H1 (cell line): ENCODE data around the gene DAP. TPM values are rescaled to one million over a fixed set of nuclear protein-coding genes. Genes with fewer than 3 reads are reported as not detected.

Experiments
- CTCF ChIA-PET: fragments of 300-600 bp; sonication (Branson Sonifier 250); formaldehyde crosslinking; loops from one replicate; lab custom pipeline; 2021; ENCODE audit not compliant: partially characterized antibody; lab: Charles Lee
- POLR2A ChIA-PET: fragments of 300-600 bp; sonication (Branson Sonifier 250); formaldehyde crosslinking; loops from one replicate; lab custom pipeline; 2021; ENCODE audit warnings: inconsistent platforms; ENCODE audit not compliant: partially characterized antibody; lab: Charles Lee
- DNase-seq, 2 experiments: peaks; one replicate each; pipeline versions ENCODE4 v3.0.0 to v3.0.0-alpha.2; 2010 to 2022; ENCODE audit warnings: low spot score in 2 of 2, low read depth in 1 of 2, mixed read lengths in 1 of 2
- FAIRE-seq: peaks from 2 replicates; lab custom pipeline; 2011; peaks lifted over from hg19 to GRCh38; lab: Jason Lieb, UNC
- H2AFZ ChIP-seq: 2 replicates; pipeline ENCODE4 v1.8.1; 2012; ENCODE audit warnings: low read length, inconsistent platforms
- H2AK5ac ChIP-seq: 2 replicates; pipeline ENCODE4 v1.6.1; 2013; ENCODE audit warnings: low read depth, low read length
- H2BK120ac ChIP-seq: replicated peaks from 2 replicates; pipeline ENCODE3; 2013; ENCODE audit warnings: low read depth, low read length, inconsistent platforms
- H2BK12ac ChIP-seq: 2 replicates; pipeline ENCODE4 v1.6.1; 2013; ENCODE audit warnings: low read depth, low read length
- H2BK15ac ChIP-seq: 2 replicates; pipeline ENCODE4 v1.6.1; 2013; ENCODE audit warnings: low read length
- H2BK20ac ChIP-seq: 2 replicates; pipeline ENCODE4 v1.6.1; 2013; ENCODE audit warnings: low read length
- H2BK5ac ChIP-seq: 2 replicates; pipeline ENCODE4 v1.6.1; 2013; ENCODE audit warnings: low read depth, low read length
- H3K14ac ChIP-seq: 2 replicates; pipeline ENCODE4 v1.6.1; 2013; ENCODE audit warnings: inconsistent platforms; ENCODE audit not compliant: insufficient read length
- H3K18ac ChIP-seq: 2 replicates; pipeline ENCODE4 v1.6.1; 2013; ENCODE audit warnings: low read length; ENCODE audit errors: extremely low read depth
- H3K23ac ChIP-seq: 2 replicates; pipeline ENCODE4 v1.6.1; 2013; ENCODE audit warnings: inconsistent platforms; ENCODE audit not compliant: insufficient read length
- H3K23me2 ChIP-seq: 2 replicates; pipeline ENCODE4 v1.6.1; 2013; ENCODE audit warnings: low read depth, low read length
- H3K27ac ChIP-seq: 2 replicates; pipeline ENCODE4 v1.6.1; 2011; ENCODE audit warnings: low read depth, low read length, inconsistent platforms
- H3K27me3 ChIP-seq, 4 experiments: replicated peaks in 1 of 4; 1 replicate in 1 of 4; 2 replicates in 3 of 4; pipeline versions ENCODE4 v1.6.1 to v1.8.1; 2011 to 2013; ENCODE audit warnings: low read length in 3 of 4, mild to moderate bottlenecking in 3 of 4, inconsistent platforms in 2 of 4, mixed read lengths in 2 of 4, moderate library complexity in 1 of 4; ENCODE audit not compliant: control insufficient read depth in 3 of 4, insufficient read depth in 3 of 4; ENCODE audit errors: extremely low read depth in 1 of 4
- H3K36me3 ChIP-seq, 4 experiments: 2 replicates each; pipeline versions ENCODE4 v1.6.1 to v1.8.1; 2011 to 2013; ENCODE audit warnings: mild to moderate bottlenecking in 4 of 4, low read length in 3 of 4, moderate library complexity in 2 of 4, control low read depth in 1 of 4, inconsistent platforms in 1 of 4; ENCODE audit not compliant: insufficient read depth in 4 of 4, control insufficient read depth in 2 of 4
- H3K4ac ChIP-seq: replicated peaks from 2 replicates; pipeline ENCODE3; 2013; ENCODE audit warnings: low read length, low read depth, mixed read lengths, inconsistent platforms; ENCODE audit not compliant: insufficient read length
- H3K4me1 ChIP-seq, 4 experiments: replicated peaks in 1 of 4; 1 replicate in 1 of 4; 2 replicates in 3 of 4; pipeline versions ENCODE4 v1.6.1 to v1.8.1; 2011 to 2013; ENCODE audit warnings: low read length in 3 of 4, inconsistent platforms in 2 of 4, mixed read lengths in 1 of 4; ENCODE audit not compliant: insufficient read depth in 4 of 4, control insufficient read depth in 3 of 4
- H3K4me2 ChIP-seq, 2 experiments: 2 replicates each; pipeline versions ENCODE4 v1.6.1 to v1.8.1; 2011 to 2013; ENCODE audit warnings: low read depth in 2 of 2, low read length in 2 of 2, control low read depth in 1 of 2, inconsistent platforms in 1 of 2, mild to moderate bottlenecking in 1 of 2; ENCODE audit not compliant: insufficient read depth in 1 of 2
- H3K4me3 ChIP-seq, 4 experiments: fragments of 200-600, 300-600 bp in 1 of 4; sonication (generic), shearing (Covaris generic), sonication (Bioruptor Twin) in 1 of 4; 2 replicates each; pipeline versions ENCODE4 v1.5.1 to v1.8.1; 2011 to 2016; ENCODE audit warnings: low read length in 4 of 4, low read depth in 3 of 4, control low read depth in 2 of 4, inconsistent platforms in 2 of 4, mild to moderate bottlenecking in 2 of 4, mixed read lengths in 1 of 4, moderate library complexity in 1 of 4; ENCODE audit not compliant: insufficient read depth in 2 of 4; ENCODE audit errors: extremely low read depth in 1 of 4
- H3K56ac ChIP-seq: replicated peaks from 2 replicates; pipeline ENCODE3; 2013; ENCODE audit warnings: low read depth, mild to moderate bottlenecking, mixed read lengths, low read length, inconsistent platforms; ENCODE audit not compliant: insufficient read length
- H3K79me1 ChIP-seq: 2 replicates; pipeline ENCODE4 v1.6.1; 2013; ENCODE audit warnings: low read depth, low read length, control low read depth
- H3K79me2 ChIP-seq, 2 experiments: 2 replicates each; pipeline versions ENCODE4 v1.6.1 to v1.8.1; 2012 to 2013; ENCODE audit warnings: low read length in 2 of 2, mild to moderate bottlenecking in 2 of 2, inconsistent platforms in 1 of 2; ENCODE audit not compliant: insufficient read depth in 2 of 2, control insufficient read depth in 1 of 2
- H3K9ac ChIP-seq, 4 experiments: replicated peaks in 1 of 4; 1 replicate in 1 of 4; 2 replicates in 3 of 4; pipeline versions ENCODE4 v1.6.1 to v1.8.1; 2011 to 2013; ENCODE audit warnings: low read depth in 3 of 4, low read length in 3 of 4, control low read depth in 2 of 4, mild to moderate bottlenecking in 2 of 4, moderate library complexity in 2 of 4, inconsistent platforms in 1 of 4; ENCODE audit errors: extremely low read depth in 1 of 4
- H3K9me3 ChIP-seq, 2 experiments: 2 replicates each; pipeline versions ENCODE4 v1.6.1 to v1.8.1; 2012 to 2013; ENCODE audit warnings: mild to moderate bottlenecking in 2 of 2, moderate library complexity in 2 of 2, control low read depth in 1 of 2, inconsistent platforms in 1 of 2, low read depth in 1 of 2, low read length in 1 of 2, mixed read lengths in 1 of 2; ENCODE audit not compliant: insufficient read depth in 2 of 2
- H4K20me1 ChIP-seq, 2 experiments: replicated peaks in 1 of 2; 2 replicates each; pipeline versions ENCODE3 to v1.8.1; 2011 to 2013; ENCODE audit warnings: inconsistent platforms in 2 of 2, low read length in 2 of 2, mild to moderate bottlenecking in 1 of 2; ENCODE audit not compliant: insufficient read depth in 2 of 2, control insufficient read depth in 1 of 2
- H4K5ac ChIP-seq: 2 replicates; pipeline ENCODE4 v1.6.1; 2013; ENCODE audit warnings: low read length, low read depth, mixed read lengths, inconsistent platforms; ENCODE audit not compliant: insufficient read length
- H4K8ac ChIP-seq: 2 replicates; pipeline ENCODE4 v1.8.0; 2013; ENCODE audit warnings: mild to moderate bottlenecking, moderate library complexity, low read length, inconsistent platforms; ENCODE audit not compliant: insufficient read depth; ENCODE audit errors: extremely low read depth
- H4K91ac ChIP-seq: replicated peaks from 2 replicates; pipeline ENCODE3; 2013; ENCODE audit warnings: low read length, mixed read lengths, inconsistent platforms; ENCODE audit not compliant: insufficient read length
- ASH2L ChIP-seq: fragments of 200-600, 300-600 bp; sonication (generic); IDR thresholded peaks from one replicate; pipeline ENCODE4 v1.7.1; 2017; ENCODE audit warnings: low read length
- CREB1 ChIP-seq: IDR thresholded peaks from 2 replicates; pipeline ENCODE4 v1.6.1; 2012; ENCODE audit warnings: inconsistent platforms
- CTBP2 ChIP-seq: IDR thresholded peaks from 2 replicates; pipeline ENCODE4 v1.7.0; 2011; ENCODE audit warnings: borderline replicate concordance, mild to moderate bottlenecking, moderate library complexity, mixed read lengths, low read length; ENCODE audit not compliant: insufficient read depth, insufficient read length
- EGR1 ChIP-seq: IDR thresholded peaks from 2 replicates; pipeline ENCODE4 v1.6.1; 2011; ENCODE audit warnings: low read depth, low read length, borderline replicate concordance
- RBBP5 ChIP-seq: IDR thresholded peaks from 2 replicates; pipeline ENCODE4 v1.7.1; 2012; ENCODE audit warnings: low read depth, mild to moderate bottlenecking, inconsistent platforms, low read length, moderate library complexity, borderline replicate concordance
- TAF1 ChIP-seq: IDR thresholded peaks from 2 replicates; pipeline ENCODE4 v1.6.1; 2011; ENCODE audit warnings: mild to moderate bottlenecking, low read depth, low read length
- TEAD4 ChIP-seq: IDR thresholded peaks from 2 replicates; pipeline ENCODE4 v1.6.1; 2012; ENCODE audit warnings: low read depth, low read length, inconsistent platforms, mixed read lengths
- WGBS, 2 experiments: shearing (Covaris generic) in 1 of 2; methylation state at CpG; one replicate each; pipeline versions ENCODE4 v1.1.6 to v1.1.7; 2013 to 2015; ENCODE audit warnings: low lambda C conversion rate in 2 of 2, mixed read lengths in 2 of 2, inconsistent platforms in 1 of 2, low coverage in 1 of 2, missing lambda C conversion rate in 1 of 2; ENCODE audit not compliant: insufficient replicate concordance in 2 of 2, insufficient coverage in 1 of 2, insufficient read length in 1 of 2; ENCODE audit errors: extremely low coverage in 1 of 2, missing lambda C conversion rate in 1 of 2; 5-methylcytosine and 5-hydroxymethylcytosine counted together
- long read RNA-seq, 2 experiments: library from RNA in 1 of 2; library from capped mRNA in 1 of 2; stranded (forward); transcript quantifications; one replicate each; pipeline ENCODE4 v2.0.0, GENCODE V29; 2021; ENCODE audit warnings: inconsistent platforms in 1 of 2
- polyA minus RNA-seq, 3 experiments: library from RNA; depleted of rRNA, polyadenylated mRNA; stranded (reverse); fragments of >200 nt; gene quantifications; 1 replicate in 2 of 3; 2 replicates in 1 of 3; pipeline ENCODE4 v1.2.3, GENCODE V29; 2011
- polyA plus RNA-seq, 7 experiments: library from polyadenylated mRNA; depleted of rRNA in 3 of 7; stranded (reverse) in 5 of 7; unstranded in 2 of 7; fragments of >200 nt in 5 of 7; fragments of 200-250 nt in 2 of 7; gene quantifications; 1 replicate in 5 of 7; 2 replicates in 1 of 7; 4 replicates in 1 of 7; pipeline versions ENCODE4 v1.2.1 to v1.2.3, GENCODE V29; 2011 to 2013; ENCODE audit warnings: missing spikeins in 2 of 7, mixed read lengths in 2 of 7
- total RNA-seq: library from RNA; stranded (reverse); fragmentation: NEBNext Ultra II Directional; extraction: Animal tissue kit (Norgen Biotek cat#: 25700); gene quantifications from 2 replicates; pipeline ENCODE4 v1.2.1, GENCODE V29; 2021
- TF ChIP-seq, protein P1 (sequence below): IDR thresholded peaks from 2 replicates; pipeline ENCODE4 v1.6.1; 2012; ENCODE audit warnings: inconsistent platforms

DAP gene, protein sequence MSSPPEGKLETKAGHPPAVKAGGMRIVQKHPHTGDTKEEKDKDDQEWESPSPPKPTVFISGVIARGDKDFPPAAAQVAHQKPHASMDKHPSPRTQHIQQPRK
- total RNA-seq (43.3 and 44.4 TPM in 2 replicates), polyA plus RNA-seq (2011; rRNA removed) (26.2 and 30.2 TPM in 2 replicates), polyA minus RNA-seq (2011; rRNA and poly(A)+ RNA removed) (17.4 and 18.9 TPM in 2 replicates)
- polyA plus RNA-seq (2011; cell fraction: cytosol; rRNA removed) = 26.3 TPM
- 35.5 TPM for polyA plus RNA-seq (2011; cell fraction: nucleus; rRNA removed)
- 39.8 to 45.4 TPM (median 43.0 TPM) in 4 replicates for polyA plus RNA-seq (2012, experiment 1 of 2)
- polyA plus RNA-seq (2012, experiment 2 of 2) = 49.1 TPM
- 33.9 TPM for polyA plus RNA-seq (2013, experiment 1 of 2)
- polyA plus RNA-seq (2013, experiment 2 of 2) = 37.1 TPM
- polyA minus RNA-seq (2011; cell fraction: cytosol; rRNA and poly(A)+ RNA removed) = 20.6 TPM
- 19.2 TPM for polyA minus RNA-seq (2011; cell fraction: nucleus; rRNA and poly(A)+ RNA removed)
- long read RNA-seq, experiment 1, transcript DAP-201 (4 exons, 2,339 nt) = major isoform, 35 of 73 reads
- long read RNA-seq, experiment 1, partial matches to known transcripts = 1 of 73 reads
- long read RNA-seq, experiment 1, other reads (novel, unspliced or antisense) = 37 of 73 reads
- long read RNA-seq, experiment 2, partial matches to known transcripts = 0 of 1 reads
- long read RNA-seq, experiment 2, other reads (novel, unspliced or antisense) = 1 of 1 reads

DNA sequence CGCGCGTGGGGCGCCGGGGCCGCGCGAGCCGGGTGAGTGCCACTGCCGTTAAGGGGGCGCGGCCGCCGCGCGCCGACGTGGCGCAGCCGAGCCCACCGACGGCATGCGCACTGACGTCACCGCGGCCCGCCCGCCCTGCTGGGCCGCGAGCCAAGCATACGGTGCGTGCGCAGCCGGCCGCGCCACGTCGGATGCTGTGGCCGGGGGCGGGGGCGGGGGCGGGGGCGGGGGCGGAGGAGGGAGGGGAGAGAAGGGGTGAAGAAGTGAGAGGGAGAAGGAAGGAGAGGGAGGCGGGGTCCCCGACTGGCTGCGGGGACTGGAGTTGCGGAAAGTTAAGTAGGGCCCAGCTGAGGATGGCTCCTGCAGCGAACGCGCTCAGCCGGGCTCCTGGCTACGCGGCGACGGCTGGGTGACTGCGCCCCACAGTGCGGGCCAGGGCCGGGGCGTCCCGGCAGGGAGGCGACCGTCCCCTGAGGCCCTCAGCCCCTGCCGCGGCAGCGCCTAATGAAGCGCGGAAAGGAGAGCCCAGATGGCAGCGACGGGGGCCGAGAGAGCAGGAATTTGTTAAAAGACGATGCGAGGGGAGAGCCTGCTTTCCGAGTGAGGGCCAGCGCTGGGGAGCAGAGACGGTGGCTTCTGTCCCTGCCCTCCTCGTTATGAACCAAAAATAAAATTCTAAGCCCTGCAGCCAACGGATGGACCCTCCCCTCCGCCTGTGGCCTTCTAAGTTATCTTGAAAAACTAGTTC is at the start of gene DAP:
Gene DAP, minus strand, starts transcription at position 50 of the 748 bp plus-strand sequence. CDS start 166 bp downstream, outside the sequence.
- Histone ChIP-seq H3K27me3 (peaks cover 0 to 9% (median 7%) of the 10 kb centered on the region in 4 experiments; a peak in 5 of 7 replicates), H4K91ac (peak within 1 kb of the TSS; percentile 87), H3K27ac (peak within 1 kb of the TSS; percentile 45; the same call in 1 of the 2 replicates), H3K14ac (no peak within 1 kb of the TSS), H3K4me2 (peak within 1 kb of the TSS; percentile 73 to 96), H3K18ac (peak within 1 kb of the TSS; percentile 43; the same call in 1 of the 2 replicates), H2BK20ac (no peak within 1 kb of the TSS), H3K23me2 (peaks cover 5% of the 10 kb centered on the region; the same call in 1 of the 2 replicates), H3K4ac (no peak within 1 kb of the TSS), H2BK5ac (peak within 1 kb of the TSS; percentile 90; the same call in 1 of the 2 replicates), H2AFZ (peak within 1 kb of the TSS; percentile 75; the same call in 1 of the 2 replicates), H2BK15ac (no peak within 1 kb of the TSS; the same call in 1 of the 2 replicates), H4K8ac (peak within 1 kb of the TSS; percentile 87), H3K79me1 (peaks cover 3% of the 10 kb centered on the region; the same call in 1 of the 2 replicates), H4K5ac (peak within 1 kb of the TSS; percentile 81), H3K79me2 (peaks cover 0 to 18% of the 10 kb centered on the region in 2 experiments; a peak in 2 of 4 replicates), H4K20me1 (peaks cover 0 to 1% of the 10 kb centered on the region in 2 experiments), H3K9me3 (no peaks in the 10 kb centered on the region), H3K9ac (peak within 1 kb of the TSS; percentile 49 to 82 (median 70)), H3K56ac (no peak within 1 kb of the TSS), H3K4me3 (peak within 1 kb of the TSS; percentile 63 to 84 (median 82)), H3K4me1 (peaks cover 2 to 10% (median 5%) of the 10 kb centered on the region in 4 experiments; a peak in 5 of 7 replicates), H3K23ac (no peak within 1 kb of the TSS), H3K36me3 (no peaks in the 10 kb centered on the region), H2BK120ac (no peak within 1 kb of the TSS), H2BK12ac (peak within 1 kb of the TSS; percentile 88), H2AK5ac (no peak within 1 kb of the TSS)
- peak; percentile 64 to 87 for DNase-seq
- 3% methylated on average over 27 of the region's 79 CpGs; no CpG with 5 or more reads in 1 of the 2 experiments for WGBS, 2 experiments
- no peak for FAIRE-seq
- ChIA-PET POLR2A (interaction anchor here (0.6 to 1.5 kb wide), 4 partner anchors 36 to 418 kb away, joined by 3 to 7 read pairs (median 4); no protein-coding TSS in a partner anchor), CTCF (no interaction called here)
- TF ChIP-seq TEAD4 (no peak), TAF1 (peak; percentile 58; the same call in 1 of the 2 replicates), CREB1 (peak; percentile 82), EGR1 (peak; percentile 91; the same call in 1 of the 2 replicates), ASH2L (peak; percentile 97), RBBP5 (peak; percentile 77; the same call in 1 of the 2 replicates), CTBP2 (peak; percentile 68)
- TF ChIP-seq, protein P1, sequence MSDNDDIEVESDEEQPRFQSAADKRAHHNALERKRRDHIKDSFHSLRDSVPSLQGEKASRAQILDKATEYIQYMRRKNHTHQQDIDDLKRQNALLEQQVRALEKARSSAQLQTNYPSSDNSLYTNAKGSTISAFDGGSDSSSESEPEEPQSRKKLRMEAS = peak; percentile 70
